Cortex of kidney (tissue), 1 donor: ENCODE data around the gene CEP95.
A peak's percentile ranks its signal among the peaks of the same experiment; 100 is the strongest.
"Not testable (repeated sequence)": the region's sequence is repeated elsewhere in the genome, so short reads cannot be mapped to it uniquely, and the experiment has no call there.

Experiments
- DNase-seq: peaks from one replicate; lab custom pipeline; 2025; lab: John Stamatoyannopoulos, UW

The CEP95 gene

GRCh38 chr17:64495300-64495699 lies 11.5 kb upstream of the CEP95 start:
- not testable (repeated sequence) for DNase-seq

- no peak for DNase-seq
These were observed 10.4 kb upstream of the CEP95 start for GRCh38 chr17:64496348-64496785.

DNA sequence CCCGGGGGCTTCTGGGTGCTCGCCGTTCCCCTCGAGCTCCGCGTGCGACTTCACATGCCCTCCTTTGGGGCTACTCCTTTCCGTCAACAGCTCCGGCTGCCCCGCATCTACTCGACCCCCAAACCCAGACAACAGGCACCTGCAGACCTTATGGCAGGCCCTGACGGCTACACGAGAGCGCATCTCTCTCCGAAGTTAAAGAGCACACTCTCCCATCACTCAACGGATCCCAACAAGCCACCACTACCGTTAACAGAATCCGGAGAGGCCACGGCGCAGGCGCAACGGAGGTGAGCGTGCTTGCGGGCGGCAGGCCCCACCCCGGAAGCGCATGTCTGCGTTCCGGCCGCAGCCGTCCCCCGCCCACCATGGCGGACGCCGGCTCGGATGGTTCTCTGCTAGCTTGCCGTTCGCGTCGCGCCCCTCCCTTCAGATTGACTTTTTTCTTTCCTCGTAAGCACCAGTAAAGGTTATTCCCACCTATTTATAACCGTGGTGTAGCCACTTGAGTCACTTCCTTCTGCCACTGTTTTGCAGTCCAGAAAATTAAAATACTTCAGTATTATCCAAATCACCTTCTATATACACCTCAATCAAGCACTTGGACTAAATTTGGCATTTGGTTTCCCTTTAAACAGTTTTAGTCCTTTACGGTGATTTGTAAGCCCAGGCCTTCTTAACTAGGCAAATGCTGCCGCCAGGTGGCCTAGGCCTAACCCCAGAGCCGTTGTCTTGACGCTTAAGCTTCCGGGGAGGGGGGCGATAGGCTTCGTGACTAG lies 9.8 kb upstream of the CEP95 start, which contains the start of gene POLG2:
Gene POLG2 (minus strand): TSS at position 269 of the 779 bp plus-strand sequence. CDS start 86 bp downstream, at position 183.
- DNase-seq, result no peak

GRCh38 chr17:64497565-64498035 lies 9.2 kb upstream of the CEP95 start:
- no peak for DNase-seq

GRCh38 chr17:64498308-64499203 lies 8.2 kb upstream of the CEP95 start:
- DNase-seq, result no peak

DNA sequence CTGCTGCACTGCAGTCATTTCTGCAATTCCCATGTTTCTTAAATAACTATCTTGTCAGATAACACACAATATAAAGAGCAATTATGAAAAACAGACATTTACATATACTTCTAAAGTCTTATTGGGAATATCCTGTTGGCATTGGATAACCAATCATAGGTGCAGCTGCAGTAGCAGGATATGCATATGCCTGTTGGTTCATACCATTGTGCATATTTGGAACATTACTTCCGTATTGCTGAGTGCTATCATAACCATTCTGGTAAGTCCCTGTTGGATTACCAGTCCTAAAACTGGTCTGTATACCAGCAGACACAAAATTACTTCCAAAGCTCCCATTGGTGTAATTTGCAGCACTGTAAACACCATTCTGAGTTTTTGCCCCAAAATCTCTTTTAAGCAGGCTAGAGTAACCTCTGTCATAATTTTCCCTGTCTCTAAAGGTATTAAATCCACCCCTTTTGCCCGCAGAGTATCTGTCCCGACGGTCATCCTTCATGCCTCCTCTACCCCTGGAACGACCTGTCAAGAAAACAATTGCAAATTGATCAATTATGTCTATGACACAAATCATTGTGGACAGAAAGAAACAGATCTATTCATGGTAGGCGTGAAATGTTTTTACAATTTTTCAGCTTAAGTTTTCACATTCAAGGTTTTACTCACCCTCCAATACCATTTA lies 6.8 kb upstream of the CEP95 start:
- DNase-seq, result no peak

DNA sequence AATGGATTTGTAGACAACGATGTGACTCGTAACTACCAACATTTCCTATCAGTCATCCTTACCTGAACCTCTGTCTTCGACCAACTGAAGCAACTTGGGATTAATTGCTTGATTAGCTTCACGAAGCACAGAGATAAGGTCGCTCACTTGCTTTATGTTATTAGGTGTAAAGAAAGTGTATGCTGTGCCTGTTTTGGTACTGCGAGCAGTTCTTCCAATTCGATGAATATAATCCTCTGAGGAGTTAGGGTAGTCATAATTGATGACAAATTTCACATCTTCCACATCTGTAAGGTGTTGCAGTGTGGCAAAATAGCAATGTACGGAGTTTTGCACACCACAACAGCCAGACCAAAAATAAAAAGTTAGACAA lies 6.3 kb upstream of the CEP95 start:
- no peak for DNase-seq

DNA sequence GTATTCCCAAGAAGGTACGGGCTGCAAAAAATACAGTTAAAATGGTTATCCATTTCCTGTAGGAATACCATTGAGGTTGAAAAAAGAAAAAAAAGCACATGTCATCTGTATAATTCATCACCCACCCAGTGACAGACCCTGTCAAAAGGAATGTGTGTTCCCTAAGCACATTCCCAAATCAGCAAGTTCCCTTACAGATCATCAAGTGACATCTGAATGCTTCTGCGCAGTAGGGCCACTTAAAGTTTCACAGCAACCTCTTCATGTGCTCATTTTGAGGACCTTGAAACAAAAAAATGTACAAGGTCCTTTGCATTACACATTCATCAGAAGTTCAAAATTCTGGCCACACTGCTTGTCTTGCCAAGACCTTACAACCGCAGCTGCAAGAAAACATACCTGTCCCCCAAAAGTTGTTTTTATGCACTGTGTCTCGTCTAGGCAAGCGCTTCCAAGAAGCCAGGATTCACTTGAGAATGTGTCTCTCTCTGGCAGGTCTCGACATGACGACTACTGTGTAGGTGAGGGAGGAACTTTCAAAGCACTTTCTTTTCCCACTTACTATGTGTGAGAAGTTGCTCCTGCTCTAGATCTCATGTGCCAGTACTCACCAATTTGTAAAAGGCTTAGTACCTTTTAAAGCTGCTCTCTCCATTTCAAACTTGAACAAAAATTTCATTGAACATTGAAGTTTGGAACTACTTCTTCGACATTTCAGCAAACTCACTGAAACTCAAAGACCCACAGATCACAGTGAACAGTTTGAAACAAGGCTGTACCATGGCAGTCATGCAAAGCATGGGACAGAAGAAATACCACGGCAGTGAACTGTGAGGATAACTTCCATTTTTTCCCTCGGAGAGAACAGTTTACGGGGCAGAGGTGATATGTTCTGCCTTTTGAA lies 5.7 kb upstream of the CEP95 start:
- DNase-seq, result no peak

DNA sequence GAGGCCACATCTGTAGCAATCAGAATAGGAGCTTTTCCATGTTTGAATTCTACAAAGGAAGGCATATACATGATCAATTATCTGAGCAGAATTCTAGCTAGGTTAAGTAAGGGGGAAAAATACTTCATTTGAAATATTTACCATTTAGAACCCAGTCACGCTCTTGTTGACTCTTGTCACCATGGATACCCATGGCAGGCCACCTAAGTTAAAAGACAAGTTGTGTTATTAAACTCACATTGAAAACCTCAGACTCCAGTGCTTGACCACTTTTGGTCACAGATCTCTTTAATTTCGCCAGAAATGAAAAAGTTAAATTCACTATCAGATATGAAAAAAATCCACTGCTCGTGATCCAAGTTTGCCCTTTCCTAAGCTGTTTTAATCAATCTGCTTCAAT lies 4.8 kb upstream of the CEP95 start:
- no peak for DNase-seq

GRCh38 chr17:64502809-64503208 lies 4.0 kb upstream of the CEP95 start:
- no peak for DNase-seq

DNA sequence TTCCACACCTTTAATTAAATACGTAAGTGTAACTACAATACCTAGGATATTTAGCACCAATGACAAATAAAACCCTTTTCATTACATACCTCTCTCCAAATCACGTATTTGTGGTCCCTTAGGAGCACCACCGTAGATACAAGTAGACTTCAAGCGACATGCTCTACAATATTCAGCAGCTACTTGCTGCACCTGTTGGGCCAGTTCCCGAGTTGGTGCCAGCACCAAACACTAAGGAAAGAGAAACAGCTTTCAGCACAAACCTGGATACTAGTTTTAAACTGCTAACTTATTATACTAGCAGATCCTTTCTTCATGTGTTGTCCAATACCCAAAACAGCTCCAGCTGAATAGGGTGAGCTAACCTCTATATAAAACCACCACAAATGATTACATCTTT lies 3.4 kb upstream of the CEP95 start:
- no peak for DNase-seq

DNA sequence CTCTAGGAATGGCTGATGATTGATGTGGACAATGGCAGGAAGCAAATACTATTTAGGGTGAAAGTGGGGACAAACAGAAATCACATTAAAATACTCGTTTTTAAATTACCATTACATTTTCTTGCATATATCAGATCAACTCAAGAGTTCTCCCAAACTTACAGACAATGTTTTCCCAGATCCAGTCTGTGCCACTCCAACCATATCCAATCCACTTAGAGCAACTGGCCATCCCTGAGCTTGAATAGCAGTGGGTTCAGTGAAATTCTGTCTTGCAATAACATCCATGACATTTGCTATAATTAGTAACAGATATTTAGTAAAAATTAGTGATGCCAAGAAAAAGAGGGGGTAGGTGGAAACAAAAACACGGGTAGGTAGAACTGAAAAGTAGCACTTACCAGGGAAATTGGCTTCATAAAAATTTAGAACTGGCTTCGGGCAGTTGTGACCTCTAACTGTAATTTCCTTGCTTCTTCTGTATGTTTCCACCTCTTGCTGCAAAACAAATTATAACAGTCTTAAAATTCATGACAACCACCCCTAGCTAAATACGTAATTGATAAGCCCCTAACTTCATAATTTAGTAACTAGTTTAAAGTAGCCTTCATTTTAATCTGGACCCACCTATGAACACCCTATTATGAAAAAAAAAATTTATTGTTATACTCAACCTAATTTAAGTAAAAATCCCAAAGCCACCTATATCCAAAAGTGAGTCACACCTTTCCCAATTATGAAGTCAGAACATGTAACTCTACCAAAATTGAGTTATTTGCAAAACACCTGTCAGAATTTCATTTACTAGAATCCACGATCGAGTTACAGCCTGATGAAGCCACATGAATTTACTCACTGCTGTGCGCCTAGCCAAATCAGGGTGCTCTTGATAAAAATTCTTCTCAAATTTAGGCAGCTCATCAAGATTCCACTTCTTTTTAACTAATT lies 2.7 kb upstream of the CEP95 start:
- no peak for DNase-seq

- no peak for DNase-seq
These were observed 1.9 kb upstream of the CEP95 start for GRCh38 chr17:64504769-64505339.

GRCh38 chr17:64505340-64506200 lies 1.2 kb upstream of the CEP95 start:
- no peak for DNase-seq

- peak; percentile 34 for DNase-seq
These were observed 589 bp upstream of the CEP95 start, which contains the start of gene DDX5 for GRCh38 chr17:64506201-64506575. Gene DDX5, minus strand, starts transcription at chr17:64506289. Its CDS starts 170 bp downstream, at chr17:64506119.

DNA sequence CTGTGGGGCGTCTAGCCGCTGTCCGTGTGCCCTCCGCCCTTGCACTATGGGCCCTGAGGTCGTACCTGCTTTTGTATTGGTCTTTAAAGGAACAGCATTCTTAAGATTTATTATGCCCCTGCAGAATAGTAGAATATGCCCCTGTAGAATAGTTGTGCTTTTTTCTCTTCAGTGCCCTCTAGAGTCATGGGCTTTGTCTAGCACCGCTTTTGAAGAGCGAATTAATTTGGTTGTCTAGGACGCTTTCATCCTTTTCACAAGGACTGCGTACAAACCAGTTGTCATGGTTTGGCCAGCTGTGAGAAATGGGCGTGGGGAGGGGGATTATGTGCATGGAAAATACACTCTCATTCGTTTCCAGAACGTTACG lies 621 bp downstream of the CEP95 start:
- DNase-seq, result no peak

DNA sequence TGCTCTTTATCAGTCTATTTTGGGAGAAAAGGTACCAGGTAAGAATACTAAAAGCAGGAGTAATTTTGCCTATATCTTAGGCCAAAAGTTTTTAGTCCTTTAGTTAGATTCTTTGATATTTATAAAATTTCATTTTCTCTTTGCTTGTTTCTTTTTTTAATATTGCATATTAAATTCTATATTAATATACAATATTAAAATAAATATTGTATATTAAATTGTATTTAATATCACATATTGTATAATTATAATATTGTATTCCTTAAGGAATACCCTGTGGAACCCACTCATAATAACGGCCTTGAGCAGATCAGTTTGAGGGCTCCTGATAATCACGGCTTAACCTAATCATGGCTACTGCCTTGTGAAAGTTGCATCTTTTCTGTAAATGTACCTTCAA lies 1.9 kb downstream of the CEP95 start:
- DNase-seq, result no peak

- DNase-seq, result no peak
These were observed 2.4 kb downstream of the CEP95 start for GRCh38 chr17:64509179-64509578.

DNA sequence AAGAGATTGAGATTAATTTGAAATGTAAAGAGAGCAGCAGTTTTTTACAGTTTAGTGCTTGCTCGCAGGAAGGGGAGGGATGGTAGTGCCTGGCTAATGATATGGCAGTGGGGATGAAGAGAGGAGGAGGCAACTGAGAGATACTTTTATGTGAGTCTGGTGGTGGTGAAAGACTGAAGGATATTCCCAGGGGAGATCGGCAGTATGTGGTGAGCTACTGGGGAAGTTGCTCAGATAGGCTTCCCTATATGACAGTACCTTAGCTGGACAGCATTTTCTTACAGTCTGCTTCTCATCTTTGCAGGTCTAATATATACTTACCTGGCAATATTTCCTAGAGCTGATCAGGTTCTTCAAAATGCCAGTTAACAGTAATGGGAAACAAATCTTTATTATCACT lies 8.6 kb downstream of the CEP95 start:
- no peak for DNase-seq
